Vagina (tissue), 2 donors: ENCODE measurements around the gene PTK6.
A peak's percentile ranks its signal among the peaks of the same experiment; 100 is the strongest.

Experiments
- POLR2A ChIP-seq, 2 donors: fragments of 450-650 bp; IDR thresholded peaks; one replicate each; pipeline ENCODE4 v1.6.1; 2017; ENCODE audit warnings: antibody characterized with exemption in 2 of 2, mild to moderate bottlenecking in 2 of 2, moderate library complexity in 2 of 2
- POLR2AphosphoS5 ChIP-seq, 2 donors: sonication (generic); formaldehyde crosslinking; IDR thresholded peaks; one replicate each; pipeline ENCODE4 v1.9.0; 2017; ENCODE audit warnings: antibody characterized with exemption in 2 of 2, mild to moderate bottlenecking in 2 of 2, low read depth in 1 of 2; ENCODE audit not compliant: insufficient read depth in 1 of 2
- TF ChIP-seq, protein P1 (sequence below), 3 experiments: fragments of 450-650 bp in 2 of 3; fragments of 200-600 bp in 1 of 3; sonication (generic) in 1 of 3; IDR thresholded peaks; one replicate each; pipeline ENCODE4 v1.5.1; 2017 to 2019; ENCODE audit warnings: antibody characterized with exemption in 3 of 3, mild to moderate bottlenecking in 2 of 3, moderate library complexity in 2 of 3

DNA sequence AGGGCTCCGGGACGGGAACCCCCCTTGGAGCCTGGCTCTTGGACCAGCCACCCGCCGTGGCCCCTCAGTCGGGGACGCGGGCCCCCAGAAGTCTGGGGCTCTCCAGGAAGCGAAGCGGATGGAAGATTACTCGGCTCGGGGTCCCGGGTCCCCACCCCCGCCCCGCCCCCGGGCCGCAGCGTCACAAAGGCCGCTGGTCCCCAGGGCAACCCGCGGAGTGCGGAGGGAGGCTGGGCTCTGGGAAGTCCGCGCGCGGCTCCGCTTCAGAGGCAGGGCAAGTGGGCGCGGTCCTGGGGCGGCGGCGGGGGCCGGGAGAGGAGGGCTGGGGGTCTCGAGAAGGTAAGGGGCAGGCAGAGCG is 16.7 kb upstream of the PTK6 start, which contains the start of gene FNDC11:
- TF ChIP-seq, protein P1, sequence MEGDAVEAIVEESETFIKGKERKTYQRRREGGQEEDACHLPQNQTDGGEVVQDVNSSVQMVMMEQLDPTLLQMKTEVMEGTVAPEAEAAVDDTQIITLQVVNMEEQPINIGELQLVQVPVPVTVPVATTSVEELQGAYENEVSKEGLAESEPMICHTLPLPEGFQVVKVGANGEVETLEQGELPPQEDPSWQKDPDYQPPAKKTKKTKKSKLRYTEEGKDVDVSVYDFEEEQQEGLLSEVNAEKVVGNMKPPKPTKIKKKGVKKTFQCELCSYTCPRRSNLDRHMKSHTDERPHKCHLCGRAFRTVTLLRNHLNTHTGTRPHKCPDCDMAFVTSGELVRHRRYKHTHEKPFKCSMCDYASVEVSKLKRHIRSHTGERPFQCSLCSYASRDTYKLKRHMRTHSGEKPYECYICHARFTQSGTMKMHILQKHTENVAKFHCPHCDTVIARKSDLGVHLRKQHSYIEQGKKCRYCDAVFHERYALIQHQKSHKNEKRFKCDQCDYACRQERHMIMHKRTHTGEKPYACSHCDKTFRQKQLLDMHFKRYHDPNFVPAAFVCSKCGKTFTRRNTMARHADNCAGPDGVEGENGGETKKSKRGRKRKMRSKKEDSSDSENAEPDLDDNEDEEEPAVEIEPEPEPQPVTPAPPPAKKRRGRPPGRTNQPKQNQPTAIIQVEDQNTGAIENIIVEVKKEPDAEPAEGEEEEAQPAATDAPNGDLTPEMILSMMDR (IDR thresholded peaks at IDR 0.05): no peak
- TF ChIP-seq POLR2AphosphoS5 (IDR thresholded peaks at IDR 0.05; ENCODE audit: insufficient read depth in 1 of 2, low read depth in 1 of 2): peak in 1 of 2 donors; percentile 27
- TF ChIP-seq POLR2A (IDR thresholded peaks at IDR 0.05): no peak
